Pulmonary artery endothelial cell (primary cell): Measurements from ENCODE around the gene SNX25. TPM values are rescaled to one million over a fixed set of nuclear protein-coding genes. Genes with fewer than 3 reads are reported as not detected.

ENCODE experiments used
- DNase-seq: peaks from one replicate; pipeline ENCODE4 v3.0.0-alpha.2; 2011; ENCODE audit warnings: low read depth, low spot score
- total RNA-seq: library from RNA; depleted of rRNA; stranded (reverse); fragments of >200 nt; gene quantifications from 2 replicates; pipeline ENCODE4 v1.2.3, GENCODE V29; 2014

SNX25 gene
- total RNA-seq, 1 donor from 2014 or later = 23.5 TPM

DNA sequence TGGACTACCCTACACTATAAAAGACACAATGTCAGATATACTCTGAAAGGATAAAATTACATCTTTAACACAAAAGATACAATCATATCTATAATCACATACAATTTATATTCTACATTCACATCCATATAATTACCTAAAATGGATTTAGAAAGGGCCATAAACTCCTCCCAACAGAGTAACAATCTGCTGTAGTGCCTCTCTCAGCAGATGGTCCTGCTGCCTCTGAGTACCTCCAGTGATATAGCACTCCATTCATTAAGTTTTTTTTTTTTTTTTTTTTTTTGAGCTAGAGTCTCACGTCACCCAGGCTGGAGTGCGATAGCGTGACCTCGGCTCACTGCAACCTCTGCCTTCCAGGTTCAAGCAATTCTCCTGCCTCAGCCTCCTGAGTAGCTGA, 194.6 kb downstream of the SNX25 start:
- no peak for DNase-seq

DNA sequence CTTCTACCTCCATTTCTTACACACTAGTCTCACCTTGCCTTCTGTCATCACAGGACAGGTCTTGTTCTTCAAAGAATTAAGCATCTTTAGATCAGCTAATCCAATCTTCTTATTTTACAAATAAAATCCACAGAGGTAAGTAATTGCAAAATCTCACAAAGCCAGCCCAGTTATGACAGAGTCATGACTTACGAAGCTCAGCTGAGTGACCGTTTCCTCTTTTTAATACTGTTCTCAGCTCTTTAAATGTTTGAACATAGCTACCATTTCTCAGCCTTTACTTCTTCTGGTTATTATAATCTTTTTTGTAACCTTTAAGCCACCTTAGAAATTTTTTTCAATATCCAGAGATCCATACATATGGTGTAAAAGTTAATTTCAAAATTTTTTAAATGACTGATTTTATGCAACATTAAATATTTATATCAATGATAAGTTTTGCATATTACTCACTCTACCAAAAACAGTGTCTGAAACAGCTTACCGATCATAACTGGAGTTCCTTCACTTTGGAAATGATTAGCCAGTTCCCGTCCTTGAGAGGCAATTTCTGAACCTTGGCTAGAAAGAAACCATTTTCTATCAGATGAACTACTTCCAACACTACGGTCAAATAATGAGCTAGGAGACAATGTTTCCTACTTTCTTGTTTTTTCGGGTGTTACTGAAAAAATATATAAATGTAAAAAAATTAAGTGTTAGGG, 196.1 kb downstream of the SNX25 start:
- no peak for DNase-seq

DNA sequence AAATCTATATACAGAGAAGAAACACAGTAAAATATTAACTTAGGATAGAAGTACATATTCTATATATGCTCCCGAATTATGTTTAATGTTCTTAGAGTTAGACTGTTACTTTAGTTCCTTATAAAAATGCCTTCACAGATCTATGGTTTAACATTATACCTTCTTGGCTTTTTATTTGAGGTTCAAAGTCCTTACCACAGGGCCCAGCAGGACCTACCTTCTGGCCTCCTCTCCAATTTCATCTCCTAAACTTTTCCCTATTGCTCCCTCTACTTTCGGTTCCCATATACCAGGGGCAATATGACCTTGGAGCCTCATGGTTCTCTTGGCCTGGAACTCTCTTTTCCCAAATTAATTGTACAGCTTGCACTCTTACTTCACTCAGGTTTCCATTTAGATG, 199.0 kb downstream of the SNX25 start:
- DNase-seq = no peak

DNA sequence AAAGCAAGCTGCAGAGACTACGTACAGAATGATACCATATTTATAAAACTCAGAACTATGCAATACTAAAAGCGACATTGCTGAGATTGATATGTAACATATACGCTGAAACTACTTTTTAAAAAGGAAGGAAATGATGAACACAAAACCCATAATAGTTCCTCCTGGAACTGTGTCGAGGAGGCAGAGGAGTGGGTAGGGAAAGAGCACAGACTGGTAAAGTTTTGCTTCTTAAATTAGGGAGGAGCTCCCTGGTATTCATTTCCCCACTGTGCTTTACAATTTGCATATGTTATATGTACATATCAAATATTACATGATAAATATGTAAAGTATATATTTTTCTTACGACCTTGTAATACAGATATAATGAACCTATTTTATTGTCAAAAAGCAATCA, 202.5 kb downstream of the SNX25 start:
- no peak for DNase-seq

DNA sequence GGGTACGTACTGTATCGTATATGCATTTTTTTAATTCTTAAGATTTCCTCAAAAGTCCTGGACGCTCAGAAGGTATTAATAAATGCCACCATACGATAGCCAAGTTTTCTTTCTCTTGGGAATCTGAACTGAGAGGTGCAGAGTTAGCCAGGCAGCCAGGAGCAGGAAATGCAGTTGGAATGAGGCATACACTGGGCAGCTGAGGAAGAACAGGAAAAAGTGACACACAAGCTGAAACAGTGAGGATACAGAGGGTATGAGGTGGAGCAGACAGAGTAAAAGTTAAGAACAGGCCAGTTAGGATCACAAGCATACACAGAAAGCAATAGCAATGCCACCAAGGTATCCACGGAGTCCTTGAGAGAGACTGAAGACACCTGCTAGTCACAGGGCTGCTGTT, 203.0 kb downstream of the SNX25 start:
- DNase-seq = peak; percentile 56

Other genes with a start within 250 kb of the SNX25 start
- not detected in 2 replicates for gene HELT, start 191.1 kb upstream of the SNX25 start, total RNA-seq
- 8.8 and 10.5 TPM in 2 replicates for gene SLC25A4, start 66.3 kb upstream of the SNX25 start, total RNA-seq
- gene CFAP97, start 5.6 kb upstream of the SNX25 start, total RNA-seq = 25.0 and 26.8 TPM in 2 replicates
- gene LRP2BP, start 186.3 kb downstream of the SNX25 start, total RNA-seq = 0.33 and 0.39 TPM in 2 replicates
- 4.7 and 6.5 TPM in 2 replicates for gene ANKRD37, start 187.2 kb downstream of the SNX25 start, total RNA-seq
- 37.7 and 38.9 TPM in 2 replicates for gene UFSP2, start 216.4 kb downstream of the SNX25 start, total RNA-seq